SJSA1 (cell line): ENCODE measurements around the gene SLC22A12. TPM values are rescaled to one million over a fixed set of nuclear protein-coding genes. Genes with fewer than 3 reads are reported as not detected.

Experiments used
- DNase-seq, 2 experiments: peaks; one replicate each; pipeline ENCODE4 v3.0.0-alpha.2; 2015 to 2020; ENCODE audit warnings: low spot score in 2 of 2, low read depth in 1 of 2
- H3K27ac ChIP-seq: fragments of 250-450 bp; sonication (Bioruptor Pico); 2 replicates; pipeline ENCODE4 v1.5.1; 2020; ENCODE audit warnings: mild to moderate bottlenecking, moderate library complexity
- H3K27me3 ChIP-seq: fragments of 250-450 bp; sonication (Bioruptor Pico); replicated peaks from 2 replicates; pipeline ENCODE4 v1.5.1; 2020; ENCODE audit warnings: mild to moderate bottlenecking, moderate library complexity
- H3K36me3 ChIP-seq: fragments of 250-450 bp; sonication (Bioruptor Pico); 2 replicates; pipeline ENCODE4 v1.5.1; 2020; ENCODE audit warnings: mild to moderate bottlenecking
- H3K4me1 ChIP-seq: fragments of 250-450 bp; sonication (Bioruptor Pico); replicated peaks from 2 replicates; pipeline ENCODE4 v1.6.1; 2021; ENCODE audit warnings: mild to moderate bottlenecking
- H3K4me3 ChIP-seq: fragments of 250-450 bp; sonication (Bioruptor Pico); 2 replicates; pipeline ENCODE4 v1.5.1; 2020; ENCODE audit warnings: mild to moderate bottlenecking
- H3K9me3 ChIP-seq: fragments of 250-450 bp; sonication (Bioruptor Pico); replicated peaks from 2 replicates; pipeline ENCODE4 v1.5.1; 2020; ENCODE audit warnings: mild to moderate bottlenecking
- total RNA-seq: library from RNA; depleted of rRNA; stranded (reverse); fragments of >200 nt; shearing (Covaris generic); gene quantifications from 2 replicates; pipeline ENCODE4 v1.2.3, GENCODE V29; 2014

SLC22A12 gene
- total RNA-seq, 1 experiment from 2014 or later, result not detected

GRCh38 chr11:64622681-64623080 is 31.7 kb downstream of the SLC22A12 start:
- Histone ChIP-seq H3K27me3 (peaks cover 30% of the 10 kb centered on the region), H3K4me3 (no peak overlapping the region), H3K4me1 (no peaks in the 10 kb centered on the region), H3K36me3 (no peaks in the 10 kb centered on the region), H3K9me3 (no peaks in the 10 kb centered on the region), H3K27ac (no peak overlapping the region)
- no peak for DNase-seq

- Histone ChIP-seq H3K4me1 (no peaks in the 10 kb centered on the region), H3K27me3 (peaks cover 45% of the 10 kb centered on the region), H3K27ac (no peak overlapping the region), H3K4me3 (no peak overlapping the region), H3K36me3 (no peaks in the 10 kb centered on the region), H3K9me3 (no peaks in the 10 kb centered on the region)
- DNase-seq, result no peak
These were observed 34.0 kb downstream of the SLC22A12 start for GRCh38 chr11:64624883-64625481.

GRCh38 chr11:64626637-64627036 is 35.6 kb downstream of the SLC22A12 start:
- Histone ChIP-seq H3K4me3 (no peak overlapping the region), H3K27ac (no peak overlapping the region), H3K27me3 (peaks cover 48% of the 10 kb centered on the region), H3K4me1 (no peaks in the 10 kb centered on the region), H3K9me3 (no peaks in the 10 kb centered on the region), H3K36me3 (no peaks in the 10 kb centered on the region)
- DNase-seq, result no peak

- H3K9me3 ChIP-seq, result no peaks in the 10 kb centered on the region
- H3K4me1 ChIP-seq, result no peaks in the 10 kb centered on the region
These were observed 36.4 kb downstream of the SLC22A12 start for GRCh38 chr11:64627371-64627770.

GRCh38 chr11:64628596-64628995 is 37.6 kb downstream of the SLC22A12 start:
- Histone ChIP-seq H3K27ac (no peak overlapping the region), H3K36me3 (no peaks in the 10 kb centered on the region)
- DNase-seq, result no peak

More at GRCh38 chr11:64627371-64627770, 36.4 kb downstream of the SLC22A12 start:
- Histone ChIP-seq H3K27ac (no peak overlapping the region), H3K36me3 (no peaks in the 10 kb centered on the region), H3K27me3 (peaks cover 56% of the 10 kb centered on the region), H3K4me3 (no peak overlapping the region)
- DNase-seq, result no peak

GRCh38 chr11:64629103-64629502 is 38.1 kb downstream of the SLC22A12 start:
- no peaks in the 10 kb centered on the region for H3K36me3 ChIP-seq

More at GRCh38 chr11:64628596-64628995, 37.6 kb downstream of the SLC22A12 start:
- no peak overlapping the region for H3K4me3 ChIP-seq
- no peaks in the 10 kb centered on the region for H3K9me3 ChIP-seq
- H3K4me1 ChIP-seq, result no peaks in the 10 kb centered on the region
- peaks cover 67% of the 10 kb centered on the region for H3K27me3 ChIP-seq

GRCh38 chr11:64629796-64630562 is 39.0 kb downstream of the SLC22A12 start:
- H3K9me3 ChIP-seq, result no peaks in the 10 kb centered on the region
- peaks cover 68% of the 10 kb centered on the region for H3K27me3 ChIP-seq
- H3K4me3 ChIP-seq, result no peak overlapping the region
- no peaks in the 10 kb centered on the region for H3K36me3 ChIP-seq
- no peak for DNase-seq
- H3K4me1 ChIP-seq, result no peaks in the 10 kb centered on the region
- no peak overlapping the region for H3K27ac ChIP-seq

More at GRCh38 chr11:64629103-64629502, 38.1 kb downstream of the SLC22A12 start:
- Histone ChIP-seq H3K27ac (no peak overlapping the region), H3K4me1 (no peaks in the 10 kb centered on the region), H3K9me3 (no peaks in the 10 kb centered on the region), H3K27me3 (peaks cover 69% of the 10 kb centered on the region), H3K4me3 (no peak overlapping the region)
- no peak for DNase-seq

- no peak overlapping the region for H3K4me3 ChIP-seq
- H3K9me3 ChIP-seq, result no peaks in the 10 kb centered on the region
- H3K4me1 ChIP-seq, result no peaks in the 10 kb centered on the region
- no peak for DNase-seq
- H3K36me3 ChIP-seq, result no peaks in the 10 kb centered on the region
- no peak overlapping the region for H3K27ac ChIP-seq
- H3K27me3 ChIP-seq, result peaks cover 61% of the 10 kb centered on the region
These were observed 40.7 kb downstream of the SLC22A12 start for GRCh38 chr11:64631675-64632074.

- no peak overlapping the region for H3K27ac ChIP-seq
- DNase-seq, result no peak
- no peak overlapping the region for H3K4me3 ChIP-seq
- H3K4me1 ChIP-seq, result no peaks in the 10 kb centered on the region
- no peaks in the 10 kb centered on the region for H3K9me3 ChIP-seq
- H3K27me3 ChIP-seq, result peaks cover 58% of the 10 kb centered on the region
- no peaks in the 10 kb centered on the region for H3K36me3 ChIP-seq
These were observed 41.2 kb downstream of the SLC22A12 start for GRCh38 chr11:64632237-64632636.

- Histone ChIP-seq H3K4me1 (no peaks in the 10 kb centered on the region), H3K36me3 (no peaks in the 10 kb centered on the region), H3K9me3 (no peaks in the 10 kb centered on the region), H3K4me3 (no peak overlapping the region), H3K27ac (no peak overlapping the region), H3K27me3 (peaks cover 55% of the 10 kb centered on the region)
- no peak for DNase-seq
These were observed 41.6 kb downstream of the SLC22A12 start for GRCh38 chr11:64632654-64633053.

GRCh38 chr11:64633555-64634159 is 42.6 kb downstream of the SLC22A12 start:
- Histone ChIP-seq H3K36me3 (no peaks in the 10 kb centered on the region), H3K9me3 (no peaks in the 10 kb centered on the region), H3K4me1 (no peaks in the 10 kb centered on the region), H3K4me3 (no peak overlapping the region), H3K27ac (no peak overlapping the region), H3K27me3 (peaks cover 47% of the 10 kb centered on the region)
- no peak for DNase-seq

GRCh38 chr11:64637334-64638017 is 46.5 kb downstream of the SLC22A12 start:
- H3K27me3 ChIP-seq, result peaks cover 63% of the 10 kb centered on the region
- H3K4me3 ChIP-seq, result no peak overlapping the region
- H3K36me3 ChIP-seq, result no peaks in the 10 kb centered on the region
- H3K4me1 ChIP-seq, result no peaks in the 10 kb centered on the region
- 0 out of 2 replicates have a peak, but pooled peaks cover 3% of the 10 kb centered on the region for H3K9me3 ChIP-seq
- DNase-seq, result no peak
- no peak overlapping the region for H3K27ac ChIP-seq

- Histone ChIP-seq H3K4me3 (no peak overlapping the region), H3K36me3 (no peaks in the 10 kb centered on the region), H3K4me1 (no peaks in the 10 kb centered on the region), H3K27me3 (peaks cover 63% of the 10 kb centered on the region), H3K27ac (no peak overlapping the region), H3K9me3 (0 out of 2 replicates have a peak, but pooled peaks cover 3% of the 10 kb centered on the region)
- no peak for DNase-seq
These were observed 47.1 kb downstream of the SLC22A12 start for GRCh38 chr11:64638018-64638665.
